Measurements from ENCODE around the gene GAS7. TPM values are rescaled to one million over a fixed set of nuclear protein-coding genes. Genes with fewer than 3 reads are reported as not detected.

GAS7 gene
- total and polyA plus RNA-seq, 9 of the 15 experiments (the other 6 are each of a cell fraction or from before 2014, with no cell fraction given), result 0.11 to 0.33 TPM; not detected in 7

- ChIA-PET POLR2A (interaction anchor here (0.7 kb wide), 1 partner anchor 477 kb away, joined by 4 read pairs; no protein-coding TSS in a partner anchor), CTCF (ENCODE audit: low intra/inter-chr PET ratio) (no interaction called here)
- DNase-seq (ENCODE audit: extremely low read depth in 1 of 4, low spot score in 3 of 4) (no peak), ATAC-seq (no peak), FAIRE-seq (no peak)
- Histone ChIP-seq H3K9ac (ENCODE audit: insufficient read depth in 1 of 2, low read depth in 2 of 2, low read length in 2 of 2) (no peak overlapping the region), H2AFZ (ENCODE audit: low read depth, low read length) (no peak overlapping the region), H4K20me1 (replicated peaks; ENCODE audit: control insufficient read depth, insufficient read depth, low read length) (no peaks in the 10 kb centered on the region), H3K27me3 (ENCODE audit: control insufficient read depth in 2 of 2, insufficient read depth in 2 of 2, low read length in 2 of 2) (no peaks in the 10 kb centered on the region; a peak in 1 of 5 replicates), H3K4me3 (no peak overlapping the region), H3K36me3 (ENCODE audit: control insufficient read depth, insufficient read depth, low read length) (no peaks in the 10 kb centered on the region), H3K4me2 (ENCODE audit: insufficient read depth, low read length) (no peak overlapping the region), H3K27ac (ENCODE audit: extremely low read depth, low read depth, low read length) (no peak overlapping the region), H3K79me2 (ENCODE audit: control insufficient read depth, insufficient read depth, low read length) (no peaks in the 10 kb centered on the region), H3K9me3 (replicated peaks; ENCODE audit: control insufficient read depth, insufficient read depth, low read depth, low read length) (no peaks in the 10 kb centered on the region), H3K4me1 (replicated peaks in 1 of 2; ENCODE audit: control insufficient read depth in 2 of 2, insufficient read depth in 2 of 2, low read length in 2 of 2) (no peaks in the 10 kb centered on the region), H3K9me1 (ENCODE audit: control insufficient read depth, insufficient read depth, low read length) (no peaks in the 10 kb centered on the region)
- no peak for TF ChIP-seq BACH1 (tag; IDR thresholded peaks at IDR 0.05)
- no peak for TF ChIP-seq FOXK2 (conservative IDR thresholded peaks at IDR 0.05 in 1 of 2, IDR thresholded peaks at IDR 0.05 in 1 of 2; ENCODE audit: low read depth in 2 of 2)
- TF ChIP-seq GTF2B (IDR thresholded peaks at IDR 0.05; ENCODE audit: extremely low read depth, insufficient read length), result no peak
- TF ChIP-seq TARDBP (IDR thresholded peaks at IDR 0.05), result no peak
- TF ChIP-seq SREBF2 (CRISPR knock-in tag; IDR thresholded peaks at IDR 0.05), result no peak
- no peak for TF ChIP-seq MTF1 (CRISPR knock-in tag; IDR thresholded peaks at IDR 0.05; ENCODE audit: borderline replicate concordance)
- no peak for TF ChIP-seq SLC30A9 (CRISPR knock-in tag; IDR thresholded peaks at IDR 0.05)
- no peak for TF ChIP-seq KLF10 (CRISPR knock-in tag; IDR thresholded peaks at IDR 0.05)
- TF ChIP-seq ETS1 (conservative IDR thresholded peaks at IDR 0.05; ENCODE audit: control insufficient read depth, low read depth, low read length), result no peak
- TF ChIP-seq ZNF512 (tag; IDR thresholded peaks at IDR 0.05), result no peak
- no peak for TF ChIP-seq ZNF79 (CRISPR knock-in tag; IDR thresholded peaks at IDR 0.05; ENCODE audit: low read depth)
- no peak for TF ChIP-seq SRSF9 (IDR thresholded peaks at IDR 0.05; ENCODE audit: borderline replicate concordance, low read depth, low read length)
- no TSS peak for BruUV-seq (replicated peaks)
- in situ Hi-C loops (cut with MboI), result no loop called here
- 4% methylated on average over 11 of the region's 19 CpGs for WGBS (ENCODE audit: insufficient coverage, low coverage, missing lambda C conversion rate)
- intact Hi-C loops (cut with micrococcal nuclease), result no loop called here
Observed at GRCh38 chr17:9958586-9959281, 239.7 kb downstream of the GAS7 start.
